HepG2 (cell line): Measurements from ENCODE around the gene STYXL2.

Experiments
- FOXP1 ChIP-seq, 2 experiments: fragments of 450-650 bp in 1 of 2; IDR thresholded peaks; 2 replicates each; pipeline ENCODE4 v1.6.1; 2017 to 2018; ENCODE audit warnings: antibody characterized with exemption in 1 of 2
- POLR2G ChIP-seq: fragments of 200-400 bp; formaldehyde crosslinking; IDR thresholded peaks from 2 replicates; pipeline ENCODE4 v1.6.1; 2018; ENCODE audit warnings: mild to moderate bottlenecking, low read depth, low read length, moderate library complexity
- RXRB ChIP-seq: IDR thresholded peaks from 2 replicates; pipeline ENCODE4 v1.6.1; 2016; ENCODE audit warnings: borderline replicate concordance, missing genetic modification reagents, missing compliant biosample characterization
- SP1 ChIP-seq, 2 experiments: fragments of 450-650 bp in 1 of 2; sonication (generic) in 1 of 2; formaldehyde crosslinking in 1 of 2; IDR thresholded peaks; 2 replicates each; pipeline versions ENCODE4 v1.4.0 to v1.6.1; 2016 to 2020; ENCODE audit warnings: missing genetic modification reagents in 1 of 2
- TARDBP ChIP-seq: sonication (generic); formaldehyde crosslinking; IDR thresholded peaks from 2 replicates; pipeline ENCODE4 v1.8.0; 2022; ENCODE audit warnings: mild to moderate bottlenecking, missing genetic modification reagents
- THYN1 ChIP-seq: sonication (generic); formaldehyde crosslinking; IDR thresholded peaks from 2 replicates; pipeline ENCODE4 v1.8.1; 2023; ENCODE audit warnings: low read depth, mild to moderate bottlenecking, moderate library complexity, missing genetic modification reagents, borderline replicate concordance
- YY1 ChIP-seq: IDR thresholded peaks from 2 replicates; pipeline ENCODE4 v1.6.1; 2011; ENCODE audit warnings: low read length, low read depth, moderate library complexity, mild to moderate bottlenecking; ENCODE audit not compliant: insufficient read depth, insufficient replicate concordance
- ZNF263 ChIP-seq: sonication (generic); formaldehyde crosslinking; IDR thresholded peaks from 2 replicates; pipeline ENCODE4 v1.4.0; 2020; ENCODE audit warnings: missing genetic modification reagents
- ZZZ3 ChIP-seq: sonication (generic); formaldehyde crosslinking; IDR thresholded peaks from 2 replicates; pipeline ENCODE4 v1.4.0; 2020; ENCODE audit warnings: missing genetic modification reagents, mild to moderate bottlenecking, borderline replicate concordance
- TF ChIP-seq, protein P1 (sequence below): sonication (generic); formaldehyde crosslinking; IDR thresholded peaks from 2 replicates; pipeline ENCODE4 v1.4.0; 2020; ENCODE audit warnings: missing genetic modification reagents, borderline replicate concordance
- TF ChIP-seq, protein P2 (sequence below): sonication (generic); formaldehyde crosslinking; conservative IDR thresholded peaks from 2 replicates; pipeline ENCODE4 v1.4.0; 2020; ENCODE audit warnings: missing genetic modification reagents
- TF ChIP-seq, protein P3 (sequence below): sonication (generic); formaldehyde crosslinking; IDR thresholded peaks from 2 replicates; pipeline ENCODE4 v1.5.0; 2020; ENCODE audit warnings: missing genetic modification reagents
- TF ChIP-seq, protein P4 (sequence below): sonication (generic); formaldehyde crosslinking; IDR thresholded peaks from 2 replicates; pipeline ENCODE4 v1.4.0; 2020; ENCODE audit warnings: low read depth, mild to moderate bottlenecking, missing genetic modification reagents

DNA sequence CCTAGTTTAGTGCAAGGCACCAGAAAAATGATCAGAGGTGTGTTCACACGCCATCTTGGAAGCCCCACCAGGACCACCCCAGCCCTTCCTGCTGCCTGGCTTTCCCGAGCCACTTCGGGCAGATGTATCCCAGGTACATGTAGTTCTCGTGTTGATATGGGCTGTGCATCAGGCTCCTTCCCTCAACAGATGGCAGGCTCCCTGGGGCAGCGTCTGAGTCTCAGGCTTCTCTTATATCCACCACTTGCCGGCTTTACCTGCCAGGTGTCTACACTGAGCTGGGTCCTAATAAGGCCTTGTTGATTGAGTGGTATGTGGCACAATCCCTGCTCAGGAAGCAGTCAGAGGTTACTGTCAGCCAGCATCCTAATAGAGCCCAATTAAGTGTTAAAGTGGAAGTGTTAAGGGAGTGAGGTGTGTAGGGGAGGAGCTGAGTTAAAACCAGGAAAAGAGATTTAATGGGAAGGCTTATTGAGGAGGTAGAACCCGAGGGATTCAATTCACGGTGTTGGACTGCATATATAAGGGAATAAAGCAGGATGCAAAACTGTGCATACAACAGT, 12.2 kb upstream of the STYXL2 start:
- TF ChIP-seq ZZZ3 (no peak), ZNF263 (CRISPR knock-in tag) (no peak), SP1 (IDR thresholded peaks at IDR 0.05) (no peak), SP1 (CRISPR knock-in tag; IDR thresholded peaks at IDR 0.05) (no peak), FOXP1 (IDR thresholded peaks at IDR 0.05) (no peak), FOXP1 (CRISPR knock-in tag; IDR thresholded peaks at IDR 0.05) (no peak), THYN1 (CRISPR knock-in tag) (no peak), TARDBP (CRISPR knock-in tag) (no peak), POLR2G (no peak), YY1 (no peak), RXRB (no peak)
- TF ChIP-seq, protein P1, sequence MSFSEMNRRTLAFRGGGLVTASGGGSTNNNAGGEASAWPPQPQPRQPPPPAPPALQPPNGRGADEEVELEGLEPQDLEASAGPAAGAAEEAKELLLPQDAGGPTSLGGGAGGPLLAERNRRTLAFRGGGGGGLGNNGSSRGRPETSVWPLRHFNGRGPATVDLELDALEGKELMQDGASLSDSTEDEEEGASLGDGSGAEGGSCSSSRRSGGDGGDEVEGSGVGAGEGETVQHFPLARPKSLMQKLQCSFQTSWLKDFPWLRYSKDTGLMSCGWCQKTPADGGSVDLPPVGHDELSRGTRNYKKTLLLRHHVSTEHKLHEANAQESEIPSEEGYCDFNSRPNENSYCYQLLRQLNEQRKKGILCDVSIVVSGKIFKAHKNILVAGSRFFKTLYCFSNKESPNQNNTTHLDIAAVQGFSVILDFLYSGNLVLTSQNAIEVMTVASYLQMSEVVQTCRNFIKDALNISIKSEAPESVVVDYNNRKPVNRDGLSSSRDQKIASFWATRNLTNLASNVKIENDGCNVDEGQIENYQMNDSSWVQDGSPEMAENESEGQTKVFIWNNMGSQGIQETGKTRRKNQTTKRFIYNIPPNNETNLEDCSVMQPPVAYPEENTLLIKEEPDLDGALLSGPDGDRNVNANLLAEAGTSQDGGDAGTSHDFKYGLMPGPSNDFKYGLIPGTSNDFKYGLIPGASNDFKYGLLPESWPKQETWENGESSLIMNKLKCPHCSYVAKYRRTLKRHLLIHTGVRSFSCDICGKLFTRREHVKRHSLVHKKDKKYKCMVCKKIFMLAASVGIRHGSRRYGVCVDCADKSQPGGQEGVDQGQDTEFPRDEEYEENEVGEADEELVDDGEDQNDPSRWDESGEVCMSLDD: no peak
- TF ChIP-seq, protein P2, sequence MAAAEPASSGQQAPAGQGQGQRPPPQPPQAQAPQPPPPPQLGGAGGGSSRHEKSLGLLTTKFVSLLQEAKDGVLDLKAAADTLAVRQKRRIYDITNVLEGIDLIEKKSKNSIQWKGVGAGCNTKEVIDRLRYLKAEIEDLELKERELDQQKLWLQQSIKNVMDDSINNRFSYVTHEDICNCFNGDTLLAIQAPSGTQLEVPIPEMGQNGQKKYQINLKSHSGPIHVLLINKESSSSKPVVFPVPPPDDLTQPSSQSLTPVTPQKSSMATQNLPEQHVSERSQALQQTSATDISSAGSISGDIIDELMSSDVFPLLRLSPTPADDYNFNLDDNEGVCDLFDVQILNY (CRISPR knock-in tag): no peak
- TF ChIP-seq, protein P3, sequence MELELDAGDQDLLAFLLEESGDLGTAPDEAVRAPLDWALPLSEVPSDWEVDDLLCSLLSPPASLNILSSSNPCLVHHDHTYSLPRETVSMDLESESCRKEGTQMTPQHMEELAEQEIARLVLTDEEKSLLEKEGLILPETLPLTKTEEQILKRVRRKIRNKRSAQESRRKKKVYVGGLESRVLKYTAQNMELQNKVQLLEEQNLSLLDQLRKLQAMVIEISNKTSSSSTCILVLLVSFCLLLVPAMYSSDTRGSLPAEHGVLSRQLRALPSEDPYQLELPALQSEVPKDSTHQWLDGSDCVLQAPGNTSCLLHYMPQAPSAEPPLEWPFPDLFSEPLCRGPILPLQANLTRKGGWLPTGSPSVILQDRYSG: no peak
- TF ChIP-seq, protein P4, sequence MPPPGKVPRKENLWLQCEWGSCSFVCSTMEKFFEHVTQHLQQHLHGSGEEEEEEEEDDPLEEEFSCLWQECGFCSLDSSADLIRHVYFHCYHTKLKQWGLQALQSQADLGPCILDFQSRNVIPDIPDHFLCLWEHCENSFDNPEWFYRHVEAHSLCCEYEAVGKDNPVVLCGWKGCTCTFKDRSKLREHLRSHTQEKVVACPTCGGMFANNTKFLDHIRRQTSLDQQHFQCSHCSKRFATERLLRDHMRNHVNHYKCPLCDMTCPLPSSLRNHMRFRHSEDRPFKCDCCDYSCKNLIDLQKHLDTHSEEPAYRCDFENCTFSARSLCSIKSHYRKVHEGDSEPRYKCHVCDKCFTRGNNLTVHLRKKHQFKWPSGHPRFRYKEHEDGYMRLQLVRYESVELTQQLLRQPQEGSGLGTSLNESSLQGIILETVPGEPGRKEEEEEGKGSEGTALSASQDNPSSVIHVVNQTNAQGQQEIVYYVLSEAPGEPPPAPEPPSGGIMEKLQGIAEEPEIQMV: no peak
